H1 (cell line): ENCODE measurements around the gene ERLEC1. TPM values are rescaled to one million over a fixed set of nuclear protein-coding genes. Genes with fewer than 3 reads are reported as not detected.

Experiments used
- HDAC2 ChIP-seq, 2 experiments: fragments of 300-600 bp in 1 of 2; sonication (generic) in 1 of 2; IDR thresholded peaks; 2 replicates each; pipeline ENCODE4 v1.6.1; 2011 to 2012; ENCODE audit warnings: low read depth in 2 of 2, low read length in 2 of 2, mild to moderate bottlenecking in 2 of 2, moderate library complexity in 2 of 2, borderline replicate concordance in 1 of 2, inconsistent platforms in 1 of 2
- HDAC6 ChIP-seq: IDR thresholded peaks from one replicate; pipeline ENCODE4 v1.7.1; 2012; ENCODE audit warnings: low read depth, mild to moderate bottlenecking, inconsistent platforms, low read length, moderate library complexity
- SRF ChIP-seq: IDR thresholded peaks from 2 replicates; pipeline ENCODE4 v1.6.1; 2011; ENCODE audit warnings: mild to moderate bottlenecking, low read depth, low read length, moderate library complexity
- polyA plus RNA-seq, 7 experiments: library from polyadenylated mRNA; depleted of rRNA in 3 of 7; stranded (reverse) in 5 of 7; unstranded in 2 of 7; fragments of >200 nt in 5 of 7; fragments of 200-250 nt in 2 of 7; gene quantifications; 1 replicate in 5 of 7; 2 replicates in 1 of 7; 4 replicates in 1 of 7; pipeline versions ENCODE4 v1.2.1 to v1.2.3, GENCODE V29; 2011 to 2013; ENCODE audit warnings: missing spikeins in 2 of 7, mixed read lengths in 2 of 7
- total RNA-seq: library from RNA; stranded (reverse); fragmentation: NEBNext Ultra II Directional; extraction: Animal tissue kit (Norgen Biotek cat#: 25700); gene quantifications from 2 replicates; pipeline ENCODE4 v1.2.1, GENCODE V29; 2021

ERLEC1 gene
- total and polyA plus RNA-seq, 2 of the 8 experiments (the other 6 are each of a cell fraction or from before 2014, with no cell fraction given), result 12.9 to 26.7 TPM

DNA sequence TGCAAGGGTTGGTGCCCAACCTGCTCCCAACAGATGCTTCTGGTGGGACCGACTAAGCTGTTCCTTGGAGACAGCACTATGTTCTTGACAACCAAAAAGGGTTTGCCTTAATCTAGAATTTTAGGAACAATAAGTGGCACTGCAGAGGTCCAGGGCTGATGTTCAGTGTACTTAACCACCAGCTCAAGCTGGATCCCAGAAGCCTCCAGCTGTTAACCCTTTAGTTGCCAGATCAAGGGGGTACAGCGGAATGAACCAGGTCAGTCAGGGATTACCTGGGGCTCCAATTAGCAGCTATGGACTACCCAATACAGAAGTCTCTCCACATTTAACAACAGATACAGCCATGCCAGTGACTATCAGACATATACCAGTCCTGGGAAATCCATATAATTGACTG is 69.4 kb downstream of the ERLEC1 start (continued):
- no peak for TF ChIP-seq SRF
- TF ChIP-seq HDAC6, result no peak
- no peak for TF ChIP-seq HDAC2 (IDR thresholded peaks at IDR 0.05; ENCODE audit: borderline replicate concordance in 1 of 2, low read depth in 2 of 2, low read length in 2 of 2)
